Transverse colon (tissue), 4 donors: ENCODE data around the gene ATP1A3. TPM values are rescaled to one million over a fixed set of nuclear protein-coding genes. Genes with fewer than 3 reads are reported as not detected.

Experiments used
- DNase-seq: peaks from one replicate; pipeline ENCODE4 v3.0.0-alpha.2; 2019
- H3K27ac ChIP-seq, 4 donors: fragments of 200-600 bp; sonication (generic); 2 replicates each; pipeline ENCODE4 v1.5.1; 2016 to 2018; ENCODE audit warnings: inconsistent platforms in 4 of 4
- H3K27me3 ChIP-seq: fragments of 200-600 bp; sonication (generic); 2 replicates; pipeline ENCODE4 v1.5.1; 2017; ENCODE audit warnings: inconsistent platforms
- H3K36me3 ChIP-seq, 4 donors: fragments of 200-600 bp; sonication (generic); 2 replicates each; pipeline ENCODE4 v1.5.1; 2017 to 2019; ENCODE audit warnings: inconsistent platforms in 4 of 4
- H3K4me1 ChIP-seq, 4 donors: fragments of 200-600 bp; sonication (generic); 2 replicates each; pipeline ENCODE4 v1.5.1; 2017 to 2020; ENCODE audit warnings: inconsistent platforms in 4 of 4
- H3K4me3 ChIP-seq, 4 donors: fragments of 200-600 bp; sonication (generic); 1 replicate in 1 of 4; 2 replicates in 3 of 4; pipeline versions ENCODE4 v1.5.1 to v1.6.1; 2017 to 2019; ENCODE audit warnings: inconsistent platforms in 4 of 4
- H3K9me3 ChIP-seq, 2 donors: fragments of 200-600 bp; sonication (generic); 2 replicates each; pipeline ENCODE4 v1.5.1; 2017 to 2019; ENCODE audit warnings: inconsistent platforms in 2 of 2
- CTCF ChIP-seq, 5 experiments: fragments of 200-600 bp in 3 of 5; fragments of 450-650 bp in 2 of 5; sonication (generic) in 3 of 5; IDR thresholded peaks; 1 replicate in 2 of 5; 2 replicates in 3 of 5; pipeline ENCODE4 v1.5.1; 2016 to 2017; ENCODE audit warnings: antibody characterized with exemption in 5 of 5, inconsistent platforms in 3 of 5, mild to moderate bottlenecking in 2 of 5, moderate library complexity in 1 of 5
- EP300 ChIP-seq: sonication (generic); formaldehyde crosslinking; IDR thresholded peaks from one replicate; pipeline ENCODE4 v1.6.1; 2017; ENCODE audit warnings: antibody characterized with exemption, low read depth
- POLR2A ChIP-seq: fragments of 450-650 bp; IDR thresholded peaks from one replicate; pipeline ENCODE4 v1.6.1; 2016; ENCODE audit warnings: antibody characterized with exemption, mild to moderate bottlenecking, moderate library complexity
- POLR2AphosphoS5 ChIP-seq, 3 donors: sonication (generic); formaldehyde crosslinking; IDR thresholded peaks; one replicate each; pipeline ENCODE4 v1.6.1; 2016; ENCODE audit warnings: antibody characterized with exemption in 3 of 3
- WGBS, 2 donors: methylation state at CpG; one replicate each; pipeline ENCODE4 v1.1.5; 2018; ENCODE audit warnings: low coverage in 1 of 2; 5-methylcytosine and 5-hydroxymethylcytosine counted together
- in situ Hi-C, 4 donors: fragments of 200-750 bp; cut with MboI; loops; one replicate each; pipeline versions ENCODE4 v1.15.0 to v1.15.1; 2017; ENCODE audit warnings: low sequenced_read_pairs in 3 of 4, low pct_ligation_motif_present in 1 of 4, low pct_unique_long_range_greater_than_20kb in 1 of 4
- intact Hi-C: fragments of 100-400 bp; cut with DNase I; formaldehyde crosslinking; loops from one replicate; pipeline ENCODE4 v1.15.1; 2023; ENCODE audit warnings: low total_unique reads
- total RNA-seq, 4 donors: library from RNA; depleted of rRNA; stranded (reverse); fragments of >200 nt; gene quantifications; one replicate each; pipeline ENCODE4 v1.1.0, GENCODE V29; 2016

The ATP1A3 gene
- total RNA-seq, 4 donors from 2014 or later = 0.20 to 1.1 (median 1.1) TPM; not detected in 1

GRCh38 chr19:41926763-41927496 lies 67.1 kb downstream of the ATP1A3 start:
- H3K4me1 ChIP-seq = peaks cover 0 to 22% (median 17%) of the 10 kb centered on the region in 4 donors
- TF ChIP-seq POLR2A = no peak
- no peak for TF ChIP-seq CTCF (IDR thresholded peaks at IDR 0.05)
- no peak for TF ChIP-seq EP300
- TF ChIP-seq POLR2AphosphoS5 (IDR thresholded peaks at IDR 0.05) = no peak
- DNase-seq = no peak
- in situ Hi-C loops = no loop called here
- WGBS, 2 donors = 76 to 82% methylated on average over 6 to 16 of the region's 16 CpGs
- no peaks in the 10 kb centered on the region for H3K36me3 ChIP-seq
- intact Hi-C loops = no loop called here
- no peak overlapping the region for H3K27ac ChIP-seq
- no peaks in the 10 kb centered on the region for H3K9me3 ChIP-seq
- H3K4me3 ChIP-seq = no peak overlapping the region
- H3K27me3 ChIP-seq = peaks cover 93% of the 10 kb centered on the region

GRCh38 chr19:41926028-41926762 lies 67.8 kb downstream of the ATP1A3 start:
- Histone ChIP-seq H3K9me3 (no peaks in the 10 kb centered on the region), H3K36me3 (no peaks in the 10 kb centered on the region), H3K4me1 (peaks cover 0 to 22% (median 17%) of the 10 kb centered on the region in 4 donors), H3K27me3 (peaks cover 93% of the 10 kb centered on the region), H3K4me3 (no peak overlapping the region), H3K27ac (no peak overlapping the region)
- WGBS, 2 donors = 48 to 50% methylated on average over 5 to 27 of the region's 27 CpGs
- in situ Hi-C loops = no loop called here
- DNase-seq = no peak
- no peak for TF ChIP-seq CTCF (IDR thresholded peaks at IDR 0.05)
- no peak for TF ChIP-seq POLR2AphosphoS5 (IDR thresholded peaks at IDR 0.05)
- TF ChIP-seq EP300 = no peak
- no peak for TF ChIP-seq POLR2A
- intact Hi-C loops = no loop called here

GRCh38 chr19:41925208-41926003 lies 68.6 kb downstream of the ATP1A3 start:
- H3K36me3 ChIP-seq = no peaks in the 10 kb centered on the region
- in situ Hi-C loops = no loop called here
- H3K4me1 ChIP-seq = peaks cover 0 to 22% (median 17%) of the 10 kb centered on the region in 4 donors
- TF ChIP-seq POLR2A (no peak), EP300 (no peak), POLR2AphosphoS5 (IDR thresholded peaks at IDR 0.05) (no peak), CTCF (IDR thresholded peaks at IDR 0.05) (no peak)
- WGBS, 2 donors = 63 to 68% methylated on average over 5 to 7 of the region's 7 CpGs
- DNase-seq = no peak
- intact Hi-C loops = no loop called here
- H3K27ac ChIP-seq = no peak overlapping the region
- peaks cover 93% of the 10 kb centered on the region for H3K27me3 ChIP-seq
- no peaks in the 10 kb centered on the region for H3K9me3 ChIP-seq
- H3K4me3 ChIP-seq = no peak overlapping the region
